IMR-90 (cell line): ENCODE measurements around the gene TNRC6A. TPM values are rescaled to one million over a fixed set of nuclear protein-coding genes. Genes with fewer than 3 reads are reported as not detected.
A peak's percentile ranks its signal among the peaks of the same experiment; 100 is the strongest.

Experiments used
- ATAC-seq: fragments of 200-7000 bp; cut with Tn5 transposase; 2 replicates; pipeline ENCODE4 v1.9.1; 2020; ENCODE audit warnings: low read depth, mild to moderate bottlenecking, moderate library complexity
- BruUV-seq: library from RNA; stranded (reverse); fragments of 400-500 nt; replicated peaks from 2 replicates; lab custom pipeline; 2021; lab: Mats Ljungman, UMichigan
- CTCF ChIA-PET: fragments of 300-600 bp; formaldehyde crosslinking; extraction: SDS; loops from one replicate; lab custom pipeline; 2021; ENCODE audit warnings: antibody characterized with exemption; lab: Yijun Ruan, JAX
- POLR2A ChIA-PET: fragments of 300-600 bp; sonication (Branson Sonifier 250); formaldehyde crosslinking; loops from one replicate; lab custom pipeline; 2022; ENCODE audit warnings: antibody characterized with exemption; ENCODE audit not compliant: unreplicated experiment; lab: Charles Lee
- DNase-seq: peaks from one replicate; pipeline ENCODE4 v3.0.0; 2013
- H2AFZ ChIP-seq: replicated peaks from 2 replicates; pipeline ENCODE3; 2013; ENCODE audit warnings: low read length, mild to moderate bottlenecking; ENCODE audit not compliant: poor library complexity
- H2AK5ac ChIP-seq: 2 replicates; pipeline ENCODE4 v1.6.1; 2013; ENCODE audit warnings: low read depth, low read length, inconsistent platforms
- H2AK9ac ChIP-seq: replicated peaks from 2 replicates; pipeline ENCODE3; 2013; ENCODE audit warnings: mild to moderate bottlenecking, low read depth, low read length, moderate library complexity; ENCODE audit not compliant: poor library complexity
- H2BK120ac ChIP-seq: 2 replicates; pipeline ENCODE4 v1.6.1; 2013; ENCODE audit warnings: low read depth, low read length, inconsistent platforms
- H2BK15ac ChIP-seq: 3 replicates; pipeline ENCODE4 v1.6.1; 2013; ENCODE audit warnings: low read depth, low read length, inconsistent platforms
- H2BK20ac ChIP-seq: 2 replicates; pipeline ENCODE4 v1.6.1; 2013; ENCODE audit warnings: low read depth, mild to moderate bottlenecking, inconsistent platforms, low read length, moderate library complexity
- H2BK5ac ChIP-seq: 2 replicates; pipeline ENCODE4 v1.6.1; 2013; ENCODE audit warnings: mild to moderate bottlenecking, low read depth, low read length, inconsistent platforms; ENCODE audit not compliant: poor library complexity, severe bottlenecking
- H3K14ac ChIP-seq: replicated peaks from 2 replicates; pipeline ENCODE4 v1.6.1; 2013; ENCODE audit warnings: low read depth, low read length, inconsistent platforms
- H3K18ac ChIP-seq: 2 replicates; pipeline ENCODE4 v1.6.1; 2013; ENCODE audit warnings: low read depth, low read length, control low read depth
- H3K23ac ChIP-seq: 2 replicates; pipeline ENCODE4 v1.6.1; 2013; ENCODE audit warnings: low read depth, low read length, inconsistent platforms
- H3K27ac ChIP-seq: 2 replicates; pipeline ENCODE4 v1.5.1; 2013; ENCODE audit warnings: mild to moderate bottlenecking, control low read depth, low read length; ENCODE audit not compliant: insufficient read depth
- H3K27me3 ChIP-seq: 2 replicates; pipeline ENCODE4 v1.6.1; 2013; ENCODE audit warnings: low read length; ENCODE audit not compliant: control insufficient read depth, insufficient read depth
- H3K36me3 ChIP-seq: 2 replicates; pipeline ENCODE4 v1.6.1; 2013; ENCODE audit warnings: low read length, mixed read lengths; ENCODE audit not compliant: control insufficient read depth, insufficient read depth
- H3K4ac ChIP-seq: 2 replicates; pipeline ENCODE4 v1.6.1; 2013; ENCODE audit warnings: low read depth, low read length, inconsistent platforms
- H3K4me1 ChIP-seq: 2 replicates; pipeline ENCODE4 v1.6.1; 2013; ENCODE audit warnings: low read length, mixed read lengths; ENCODE audit not compliant: control insufficient read depth, insufficient read depth
- H3K4me2 ChIP-seq: 2 replicates; pipeline ENCODE4 v1.6.1; 2013; ENCODE audit warnings: low read depth, mild to moderate bottlenecking, control low read depth, low read length, moderate library complexity
- H3K4me3 ChIP-seq: 2 replicates; pipeline ENCODE4 v1.5.1; 2013; ENCODE audit warnings: low read depth, mild to moderate bottlenecking, control low read depth, low read length, moderate library complexity; ENCODE audit not compliant: insufficient read depth
- H3K56ac ChIP-seq: 2 replicates; pipeline ENCODE4 v1.6.1; 2013; ENCODE audit warnings: low read length, inconsistent platforms; ENCODE audit not compliant: insufficient read depth; ENCODE audit errors: extremely low read depth
- H3K79me1 ChIP-seq, 2 experiments: 2 replicates each; pipeline ENCODE4 v1.6.1; 2013; ENCODE audit warnings: low read length in 2 of 2, inconsistent platforms in 1 of 2, low read depth in 1 of 2
- H3K9ac ChIP-seq: 2 replicates; pipeline ENCODE4 v1.6.1; 2013; ENCODE audit warnings: low read depth, low read length, control low read depth
- H3K9me1 ChIP-seq: 2 replicates; pipeline ENCODE4 v1.6.1; 2013; ENCODE audit warnings: low read length, inconsistent platforms; ENCODE audit not compliant: insufficient read depth
- H3K9me3 ChIP-seq: 2 replicates; pipeline ENCODE4 v1.6.1; 2013; ENCODE audit warnings: low read length; ENCODE audit not compliant: control insufficient read depth, insufficient read depth
- H4K20me1 ChIP-seq: 2 replicates; pipeline ENCODE4 v1.6.1; 2013; ENCODE audit warnings: low read length, inconsistent platforms; ENCODE audit not compliant: insufficient read depth
- H4K5ac ChIP-seq: 2 replicates; pipeline ENCODE4 v1.6.1; 2013; ENCODE audit warnings: mild to moderate bottlenecking, low read depth, low read length, control low read depth
- H4K8ac ChIP-seq, 2 experiments: 2 replicates each; pipeline ENCODE4 v1.6.1; 2013; ENCODE audit warnings: low read depth in 2 of 2, low read length in 2 of 2, control low read depth in 1 of 2, inconsistent platforms in 1 of 2
- H4K91ac ChIP-seq: 2 replicates; pipeline ENCODE4 v1.6.1; 2013; ENCODE audit warnings: low read depth, low read length, inconsistent platforms; ENCODE audit not compliant: insufficient read depth
- BHLHE40 ChIP-seq: fragments of 150-350 bp; IDR thresholded peaks from 2 replicates; pipeline ENCODE4 v1.6.1; 2016; ENCODE audit warnings: mild to moderate bottlenecking, low read depth, low read length
- CEBPB ChIP-seq: IDR thresholded peaks from 2 replicates; pipeline ENCODE4 v1.6.1; 2012; ENCODE audit warnings: low read depth, low read length, improper control_type of control experiment
- CHD1 ChIP-seq: IDR thresholded peaks from 2 replicates; pipeline ENCODE4 v1.6.1; 2012; ENCODE audit warnings: low read depth, low read length, improper control_type of control experiment
- ELK1 ChIP-seq: fragments of 150-350 bp; IDR thresholded peaks from 2 replicates; pipeline ENCODE4 v1.6.1; 2016; ENCODE audit warnings: low read depth, mild to moderate bottlenecking, low read length, moderate library complexity, borderline replicate concordance
- FOS ChIP-seq: fragments of 150-350 bp; IDR thresholded peaks from 2 replicates; pipeline ENCODE4 v1.6.1; 2016; ENCODE audit warnings: low read depth, low read length
- MAFK ChIP-seq: IDR thresholded peaks from 2 replicates; pipeline ENCODE4 v1.6.1; 2012; ENCODE audit warnings: low read depth, low read length, improper control_type of control experiment
- MAZ ChIP-seq: IDR thresholded peaks from 2 replicates; pipeline ENCODE4 v1.6.1; 2012; ENCODE audit warnings: low read depth, mild to moderate bottlenecking, low read length, improper control_type of control experiment, moderate library complexity, borderline replicate concordance
- MXI1 ChIP-seq: IDR thresholded peaks from 2 replicates; pipeline ENCODE4 v1.6.1; 2012; ENCODE audit warnings: low read depth, mild to moderate bottlenecking, low read length, moderate library complexity, borderline replicate concordance
- NFE2L2 ChIP-seq: fragments of 150-350 bp; IDR thresholded peaks from 2 replicates; pipeline ENCODE4 v1.6.1; 2016; ENCODE audit warnings: low read depth, mild to moderate bottlenecking, low read length
- POLR2A ChIP-seq: IDR thresholded peaks from 2 replicates; pipeline ENCODE4 v1.6.1; 2012; ENCODE audit warnings: mild to moderate bottlenecking, low read depth, low read length
- RAD21 ChIP-seq: IDR thresholded peaks from 2 replicates; pipeline ENCODE4 v1.6.1; 2012; ENCODE audit warnings: low read length, improper control_type of control experiment
- RCOR1 ChIP-seq: IDR thresholded peaks from 2 replicates; pipeline ENCODE4 v1.6.1; 2012; ENCODE audit warnings: mild to moderate bottlenecking, low read length, improper control_type of control experiment; ENCODE audit not compliant: insufficient replicate concordance
- RFX5 ChIP-seq: IDR thresholded peaks from 2 replicates; pipeline ENCODE4 v1.8.0; 2012; ENCODE audit warnings: low read depth, mild to moderate bottlenecking, low read length, moderate library complexity
- SMC3 ChIP-seq: fragments of 150-350 bp; IDR thresholded peaks from 2 replicates; pipeline ENCODE4 v1.6.1; 2016; ENCODE audit warnings: low read depth, mild to moderate bottlenecking, antibody characterized with exemption, low read length, moderate library complexity
- WGBS, 2 experiments: methylation state at CpG; one replicate each; pipeline versions ENCODE4 v1.1.5 to v1.1.7; 2013; ENCODE audit warnings: missing lambda C conversion rate in 2 of 2; ENCODE audit not compliant: insufficient read length in 1 of 2; ENCODE audit errors: extremely low coverage in 2 of 2; 5-methylcytosine and 5-hydroxymethylcytosine counted together
- dilution Hi-C: fragments of 300-500 bp; cut with HindIII; formaldehyde crosslinking; loops from one replicate; pipeline ENCODE4 v1.14.3; 2018; ENCODE audit warnings: low sequenced_read_pairs; ENCODE audit not compliant: unreplicated experiment
- in situ Hi-C: fragments of 300-500 bp; cut with MboI; formaldehyde crosslinking; loops from 3 replicates; pipeline ENCODE4 v1.14.3; 2019; ENCODE audit warnings: low sequenced_read_pairs, inconsistent platforms, mixed read lengths
- intact Hi-C: fragments of 100-400 bp; cut with micrococcal nuclease; formaldehyde crosslinking; loops from 2 replicates; pipeline ENCODE4 v1.10.0; 2022
- polyA plus RNA-seq, 3 experiments: library from polyadenylated mRNA; depleted of rRNA; stranded (reverse); fragments of >200 nt; gene quantifications; 2 replicates each; pipeline ENCODE4 v1.2.3, GENCODE V29; 2012; ENCODE audit warnings: low replicate concordance in 1 of 3
- total RNA-seq: library from RNA; depleted of rRNA; stranded (reverse); fragments of >200 nt; gene quantifications from 2 replicates; pipeline ENCODE4 v1.2.3, GENCODE V29; 2012
- TF ChIP-seq, protein P1 (sequence below): conservative IDR thresholded peaks from 2 replicates; pipeline ENCODE4 v1.5.1; 2012; ENCODE audit warnings: mild to moderate bottlenecking, low read depth, low read length, improper control_type of control experiment
- TF ChIP-seq, protein P2 (sequence below): fragments of 150-350 bp; IDR thresholded peaks from 2 replicates; pipeline ENCODE4 v1.6.1; 2017; ENCODE audit warnings: mild to moderate bottlenecking, antibody characterized with exemption, low read length, low read depth

TNRC6A gene
- total and polyA plus RNA-seq, 2 of the 4 experiments (the other 2 are of a cell fraction), result 32.4 to 42.3 TPM

DNA sequence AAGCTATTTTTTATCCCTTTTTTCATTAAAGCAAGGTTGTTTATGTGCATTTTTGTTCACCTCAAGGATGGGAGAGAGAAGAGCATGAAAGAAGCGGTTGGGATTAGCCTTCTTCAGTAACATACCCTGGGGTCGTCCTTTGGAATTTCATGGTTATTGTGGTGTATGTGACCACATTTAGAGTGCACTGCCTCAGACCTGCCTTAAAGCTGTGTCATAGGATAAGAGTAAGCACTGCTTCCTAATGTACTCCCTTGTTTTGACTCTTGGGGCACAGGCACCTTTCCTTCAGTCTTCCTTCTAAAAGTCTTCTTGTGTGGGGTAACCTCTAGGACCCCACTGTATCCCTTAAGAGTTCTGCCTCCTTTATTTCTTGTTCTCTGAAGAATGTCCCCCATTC, 28.9 kb downstream of the TNRC6A start:
- Histone ChIP-seq H3K18ac (no peak overlapping the region), H3K36me3 (peaks cover 12% of the 10 kb centered on the region), H3K9ac (no peak overlapping the region), H2AK9ac (no peak overlapping the region), H3K27me3 (no peaks in the 10 kb centered on the region), H2BK5ac (no peak overlapping the region), H3K4me3 (no peak overlapping the region), H3K9me3 (no peaks in the 10 kb centered on the region), H3K23ac (no peak overlapping the region), H3K79me1 (peaks cover 52 to 78% of the 10 kb centered on the region in 2 experiments), H4K5ac (no peak overlapping the region), H3K4me2 (no peak overlapping the region), H4K20me1 (peaks cover 58% of the 10 kb centered on the region), H2BK15ac (no peak overlapping the region), H2BK120ac (no peak overlapping the region), H2AK5ac (no peak overlapping the region), H4K91ac (no peak overlapping the region), H3K9me1 (peaks cover 12% of the 10 kb centered on the region), H3K14ac (no peak overlapping the region), H3K4ac (no peak overlapping the region), H4K8ac (no peak overlapping the region), H3K56ac (no peak overlapping the region), H2AFZ (no peak overlapping the region), H3K4me1 (peaks cover 2% of the 10 kb centered on the region; the same call in 1 of the 2 replicates), H2BK20ac (no peak overlapping the region), H3K27ac (no peak overlapping the region)
- intact Hi-C loops, result no loop called here
- TF ChIP-seq RCOR1 (no peak), MXI1 (no peak), SMC3 (no peak), POLR2A (no peak), MAZ (no peak), RAD21 (no peak), FOS (no peak), MAFK (no peak), ELK1 (no peak), CEBPB (no peak), BHLHE40 (no peak), CHD1 (no peak), RFX5 (no peak), NFE2L2 (no peak)
- TF ChIP-seq, protein P1, sequence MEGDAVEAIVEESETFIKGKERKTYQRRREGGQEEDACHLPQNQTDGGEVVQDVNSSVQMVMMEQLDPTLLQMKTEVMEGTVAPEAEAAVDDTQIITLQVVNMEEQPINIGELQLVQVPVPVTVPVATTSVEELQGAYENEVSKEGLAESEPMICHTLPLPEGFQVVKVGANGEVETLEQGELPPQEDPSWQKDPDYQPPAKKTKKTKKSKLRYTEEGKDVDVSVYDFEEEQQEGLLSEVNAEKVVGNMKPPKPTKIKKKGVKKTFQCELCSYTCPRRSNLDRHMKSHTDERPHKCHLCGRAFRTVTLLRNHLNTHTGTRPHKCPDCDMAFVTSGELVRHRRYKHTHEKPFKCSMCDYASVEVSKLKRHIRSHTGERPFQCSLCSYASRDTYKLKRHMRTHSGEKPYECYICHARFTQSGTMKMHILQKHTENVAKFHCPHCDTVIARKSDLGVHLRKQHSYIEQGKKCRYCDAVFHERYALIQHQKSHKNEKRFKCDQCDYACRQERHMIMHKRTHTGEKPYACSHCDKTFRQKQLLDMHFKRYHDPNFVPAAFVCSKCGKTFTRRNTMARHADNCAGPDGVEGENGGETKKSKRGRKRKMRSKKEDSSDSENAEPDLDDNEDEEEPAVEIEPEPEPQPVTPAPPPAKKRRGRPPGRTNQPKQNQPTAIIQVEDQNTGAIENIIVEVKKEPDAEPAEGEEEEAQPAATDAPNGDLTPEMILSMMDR, result no peak
- TF ChIP-seq, protein P2, sequence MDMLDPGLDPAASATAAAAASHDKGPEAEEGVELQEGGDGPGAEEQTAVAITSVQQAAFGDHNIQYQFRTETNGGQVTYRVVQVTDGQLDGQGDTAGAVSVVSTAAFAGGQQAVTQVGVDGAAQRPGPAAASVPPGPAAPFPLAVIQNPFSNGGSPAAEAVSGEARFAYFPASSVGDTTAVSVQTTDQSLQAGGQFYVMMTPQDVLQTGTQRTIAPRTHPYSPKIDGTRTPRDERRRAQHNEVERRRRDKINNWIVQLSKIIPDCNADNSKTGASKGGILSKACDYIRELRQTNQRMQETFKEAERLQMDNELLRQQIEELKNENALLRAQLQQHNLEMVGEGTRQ, result no peak
- BruUV-seq, result no TSS peak
- 60% methylated on average over 1 of the region's 2 CpGs; no CpG with 5 or more reads in 1 of the 2 experiments for WGBS, 2 experiments
- CTCF ChIA-PET, result interaction anchor here (1.6 kb wide), 1 partner anchor 10 kb away, joined by 4 read pairs; no protein-coding TSS in a partner anchor
- peak; percentile 32; the same call in 1 of the 2 replicates for ATAC-seq
- dilution Hi-C loops, result no loop called here
- DNase-seq, result peak; percentile 47
- POLR2A ChIA-PET, result no interaction called here
- in situ Hi-C loops, result no loop called here
